Inflammatory macrophage (primary cell): ENCODE results near the gene SLC16A12.
"Not testable (repeated sequence)": the region's sequence is repeated elsewhere in the genome, so short reads cannot be mapped to it uniquely, and the experiment has no call there.

Source experiments
- DNase-seq, 2 donors: peaks; one replicate each; pipeline ENCODE4 v3.0.0-alpha.2; 2020 to 2022

Gene SLC16A12

GRCh38 chr10:89548673-89549072 lies 13.3 kb upstream of the SLC16A12 start:
- peak; percentile 27 to 70 for DNase-seq

- no peak for DNase-seq
These were observed 12.6 kb upstream of the SLC16A12 start for GRCh38 chr10:89547853-89548513.

- DNase-seq = not testable (repeated sequence)
These were observed 11.3 kb upstream of the SLC16A12 start for GRCh38 chr10:89546651-89547050.

- no peak for DNase-seq
These were observed 8.4 kb upstream of the SLC16A12 start for GRCh38 chr10:89543841-89544240.

GRCh38 chr10:89540420-89540949 lies 5.1 kb upstream of the SLC16A12 start:
- DNase-seq = no peak

GRCh38 chr10:89537364-89537763 lies 2.0 kb upstream of the SLC16A12 start:
- no peak for DNase-seq

- DNase-seq = no peak
These were observed 590 bp upstream of the SLC16A12 start for GRCh38 chr10:89536013-89536354.

GRCh38 chr10:89534826-89535166 lies 598 bp downstream of the SLC16A12 start:
- no peak for DNase-seq

- no peak for DNase-seq
These were observed 2.9 kb downstream of the SLC16A12 start for GRCh38 chr10:89532476-89532875.

- DNase-seq = no peak
These were observed 4.0 kb downstream of the SLC16A12 start for GRCh38 chr10:89531359-89531758.

GRCh38 chr10:89529711-89530110 lies 5.7 kb downstream of the SLC16A12 start:
- DNase-seq = not testable (repeated sequence)

GRCh38 chr10:89526358-89526757 lies 9.0 kb downstream of the SLC16A12 start:
- no peak for DNase-seq

- DNase-seq = no peak
These were observed 9.8 kb downstream of the SLC16A12 start for GRCh38 chr10:89525556-89525955.

GRCh38 chr10:89524279-89524678 lies 11.1 kb downstream of the SLC16A12 start:
- DNase-seq = no peak

- no peak for DNase-seq
These were observed 12.1 kb downstream of the SLC16A12 start for GRCh38 chr10:89523274-89523673.

- no peak for DNase-seq
These were observed 12.9 kb downstream of the SLC16A12 start for GRCh38 chr10:89522463-89522862.

- no peak for DNase-seq
These were observed 14.0 kb downstream of the SLC16A12 start for GRCh38 chr10:89521368-89521767.

- DNase-seq = no peak
These were observed 14.7 kb downstream of the SLC16A12 start for GRCh38 chr10:89520706-89521105.

- no peak for DNase-seq
These were observed 16.2 kb downstream of the SLC16A12 start for GRCh38 chr10:89518876-89519842.

GRCh38 chr10:89518108-89518507 lies 17.3 kb downstream of the SLC16A12 start:
- DNase-seq = no peak

GRCh38 chr10:89516149-89516832 lies 19.1 kb downstream of the SLC16A12 start:
- DNase-seq = no peak

GRCh38 chr10:89515031-89515841 lies 20.2 kb downstream of the SLC16A12 start:
- no peak for DNase-seq
